T-helper 22 cell (primary cell): ENCODE measurements around the gene ZFYVE21.

Experiments used
- DNase-seq: peaks from one replicate; pipeline ENCODE4 v3.0.0-alpha.2; 2020; ENCODE audit warnings: low read depth

Gene ZFYVE21

DNA sequence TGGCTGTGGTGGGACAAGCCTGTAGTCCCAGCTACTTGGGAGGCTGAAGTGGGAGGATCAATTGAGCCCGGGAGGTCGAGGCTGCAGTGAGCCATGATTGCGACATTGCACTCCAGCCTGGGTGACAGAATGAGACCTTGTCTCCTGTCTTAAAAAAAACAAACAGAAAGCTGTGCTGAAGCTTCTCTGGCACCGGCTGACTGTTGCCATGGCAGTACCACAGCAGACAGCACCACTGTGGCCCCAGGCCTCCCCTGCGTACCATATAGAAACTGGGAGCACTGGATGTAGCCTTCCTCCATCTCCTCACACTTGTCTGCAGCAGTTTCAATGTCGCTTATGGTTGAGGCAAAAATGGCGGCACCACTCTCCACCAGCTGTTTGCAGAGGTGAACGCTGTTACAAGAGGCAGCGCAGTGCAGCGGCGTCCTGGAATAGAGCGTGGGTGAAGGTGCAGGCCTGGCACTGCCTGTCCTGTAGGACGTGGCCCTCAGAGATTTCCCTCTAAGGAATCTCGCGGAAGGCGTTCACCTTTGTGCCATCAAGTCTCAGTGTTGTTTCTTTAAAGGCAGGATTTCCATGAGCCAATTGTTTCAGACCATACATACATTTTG is 21.9 kb downstream of the ZFYVE21 start:
- no peak for DNase-seq

GRCh38 chr14:103738166-103738565 is 22.6 kb downstream of the ZFYVE21 start:
- no peak for DNase-seq

GRCh38 chr14:103738701-103739451 is 23.3 kb downstream of the ZFYVE21 start:
- DNase-seq = no peak

DNA sequence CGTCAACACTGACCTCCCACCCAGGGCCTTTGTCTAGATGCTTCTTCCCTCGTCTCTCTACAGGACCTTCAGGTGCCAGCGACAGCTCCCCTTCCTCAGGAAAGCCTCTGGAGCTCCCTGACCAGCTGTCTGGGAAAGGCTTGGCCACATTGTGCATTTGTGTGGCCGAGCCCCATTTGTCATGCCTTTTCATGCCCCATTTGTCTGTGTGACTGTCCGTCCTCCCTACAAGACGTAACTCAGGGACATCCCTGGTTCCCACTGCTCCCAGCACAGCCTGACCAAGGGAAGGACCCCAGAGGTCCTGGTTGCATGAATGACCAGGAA is 23.8 kb downstream of the ZFYVE21 start:
- DNase-seq = no peak

DNA sequence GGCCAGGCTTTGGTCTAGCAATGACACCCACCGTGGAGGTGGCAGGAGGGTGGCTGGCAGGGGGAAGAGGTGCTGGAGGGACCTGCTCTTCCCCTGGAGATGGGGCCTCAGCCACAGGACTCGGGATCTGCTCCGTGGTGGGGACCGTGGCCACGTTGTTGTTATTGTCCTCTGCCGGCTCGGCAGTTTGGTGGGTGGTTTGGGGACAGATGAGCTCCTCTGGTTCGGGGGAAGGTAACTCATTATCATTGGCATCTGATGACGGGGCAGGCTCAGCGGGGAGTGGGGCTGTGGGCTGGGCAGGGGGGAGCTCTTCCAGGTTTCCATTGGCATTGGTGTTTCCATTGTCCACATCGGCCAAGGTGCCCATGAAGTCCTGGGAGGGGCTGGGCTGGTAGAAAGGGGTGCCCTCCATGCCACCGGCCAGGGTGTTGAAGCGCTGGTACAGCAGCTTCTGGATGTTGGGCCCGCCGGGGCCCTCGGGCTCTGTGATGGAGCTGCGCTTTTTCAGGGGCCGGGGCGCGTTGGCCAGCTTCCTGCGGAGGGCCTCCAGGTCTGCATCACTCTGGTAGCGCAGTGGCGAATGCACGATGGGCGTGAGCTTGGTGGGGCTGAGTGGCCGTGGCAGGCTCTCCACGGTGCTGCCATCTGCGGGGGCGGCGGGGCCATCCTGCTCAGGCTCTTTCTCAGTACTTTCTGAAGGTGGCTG is 24.3 kb downstream of the ZFYVE21 start:
- DNase-seq = no peak

DNA sequence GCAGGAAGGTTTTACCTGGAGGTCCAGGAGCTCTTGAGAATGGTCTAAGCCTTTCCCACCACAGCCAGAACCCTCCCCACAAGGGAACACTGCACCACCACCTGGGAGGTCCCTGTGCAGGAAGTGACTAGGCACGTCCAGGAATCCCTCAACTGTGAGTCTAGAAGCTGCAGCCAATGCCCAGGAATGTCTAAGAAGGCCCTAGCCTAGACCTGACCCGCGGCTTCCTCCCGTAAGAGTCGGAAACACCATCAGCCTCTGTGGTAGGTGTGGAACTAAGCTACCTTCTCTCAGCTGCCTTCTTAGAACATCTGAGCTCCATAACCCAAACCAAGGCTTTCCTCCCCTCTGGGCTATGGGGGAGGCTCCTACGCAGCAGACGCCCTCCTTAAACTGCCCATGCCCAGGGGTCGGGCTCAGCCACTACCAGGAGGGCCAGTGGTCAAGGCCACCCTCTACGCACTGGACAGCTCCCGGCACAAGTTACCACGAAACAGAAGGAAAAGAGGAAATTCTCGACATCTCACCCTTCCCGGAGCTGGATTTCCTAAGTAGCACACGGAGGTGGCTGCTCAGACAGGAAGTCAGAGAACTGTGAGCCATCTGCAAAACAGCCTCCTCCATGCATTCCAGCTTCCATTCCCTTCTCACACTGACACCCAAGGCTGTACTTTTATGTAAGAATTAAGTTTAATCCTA is 25.5 kb downstream of the ZFYVE21 start:
- DNase-seq = no peak

GRCh38 chr14:103741876-103742275 is 26.3 kb downstream of the ZFYVE21 start:
- no peak for DNase-seq

DNA sequence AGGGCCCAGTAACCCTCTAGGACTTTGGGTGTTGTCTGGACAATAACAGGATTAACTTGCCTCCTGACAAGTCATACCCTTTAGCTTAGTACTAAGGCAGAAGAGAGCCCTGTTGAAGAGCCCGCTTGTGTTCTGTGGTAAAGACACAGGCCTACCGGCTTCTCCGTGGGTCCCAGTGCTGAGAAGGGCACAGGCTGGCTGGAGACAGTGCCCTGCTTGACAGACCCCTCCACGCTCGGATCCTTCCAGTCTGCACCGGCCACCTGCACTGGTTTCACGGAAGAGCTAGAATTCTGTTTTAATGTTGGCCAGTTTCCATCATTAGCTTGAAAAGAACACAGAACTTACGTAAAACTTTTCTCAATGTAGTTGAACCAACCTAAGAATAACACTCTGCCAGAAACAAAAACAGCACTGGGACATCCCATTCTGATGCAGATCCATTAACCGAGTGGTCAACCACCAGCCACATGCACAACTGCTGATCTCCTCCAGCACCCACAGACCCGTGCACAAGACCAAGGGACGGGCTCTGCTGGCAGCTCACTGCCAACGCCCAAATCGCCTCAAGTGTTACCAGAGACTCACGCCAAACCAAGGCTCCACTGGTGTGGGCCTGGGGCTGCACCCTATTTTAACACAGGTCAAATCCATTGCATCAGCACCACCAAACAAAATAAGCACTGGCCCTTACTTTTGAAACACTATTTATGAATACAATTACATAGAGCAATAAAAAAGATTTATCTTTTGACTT is 27.1 kb downstream of the ZFYVE21 start:
- no peak for DNase-seq

- DNase-seq = no peak
Observed at GRCh38 chr14:103743691-103744090, 28.1 kb downstream of the ZFYVE21 start.

GRCh38 chr14:103744621-103745395 is 29.2 kb downstream of the ZFYVE21 start:
- DNase-seq = no peak

- no peak for DNase-seq
Observed at GRCh38 chr14:103745424-103745823, 29.8 kb downstream of the ZFYVE21 start.

- no peak for DNase-seq
Observed at GRCh38 chr14:103746701-103747100, 31.1 kb downstream of the ZFYVE21 start.

- no peak for DNase-seq
Observed at GRCh38 chr14:103748534-103748857, 32.9 kb downstream of the ZFYVE21 start.

DNA sequence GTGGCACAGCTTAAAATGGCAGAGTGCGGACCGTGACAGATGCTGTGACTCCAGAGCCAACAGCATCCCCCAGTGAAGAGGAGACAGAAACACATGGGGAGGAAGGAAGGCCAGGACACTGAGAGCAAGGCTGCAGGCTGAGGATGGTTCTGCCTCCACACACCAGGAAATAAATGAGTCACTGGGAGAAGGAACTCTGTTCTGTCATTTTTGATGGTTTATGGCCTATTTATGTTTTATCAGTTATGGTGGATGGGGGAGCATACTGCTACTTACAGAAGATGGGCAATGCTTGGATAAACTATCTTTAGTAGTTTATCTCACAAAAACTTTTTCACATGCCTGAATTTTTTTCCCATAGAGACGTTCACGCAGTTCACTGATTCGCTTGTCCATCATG is 33.8 kb downstream of the ZFYVE21 start:
- no peak for DNase-seq

GRCh38 chr14:103749860-103750259 is 34.2 kb downstream of the ZFYVE21 start:
- no peak for DNase-seq

GRCh38 chr14:103753774-103754173 is 38.2 kb downstream of the ZFYVE21 start:
- DNase-seq = no peak

DNA sequence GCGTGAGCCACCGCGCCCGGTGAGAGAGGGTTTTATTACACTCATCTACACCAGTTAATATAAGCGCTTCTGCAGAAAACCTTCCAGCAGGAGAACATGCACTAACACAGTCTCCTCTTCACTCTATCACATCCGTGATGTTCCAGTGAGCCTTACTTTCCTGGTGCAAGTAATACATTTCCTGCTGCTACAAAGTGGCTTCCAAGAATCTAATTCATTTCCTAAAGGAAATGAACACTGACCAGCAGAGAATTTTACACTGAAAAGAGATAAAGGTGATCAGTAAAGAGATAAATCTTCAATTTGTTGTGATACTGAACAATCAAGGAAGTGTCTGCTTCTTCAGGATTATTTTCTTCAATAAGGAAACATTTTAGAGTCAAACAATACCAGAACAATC is 39.5 kb downstream of the ZFYVE21 start:
- no peak for DNase-seq

- DNase-seq = no peak
Observed at GRCh38 chr14:103758059-103758776, 42.6 kb downstream of the ZFYVE21 start.

- no peak for DNase-seq
Observed at GRCh38 chr14:103762036-103762435, 46.4 kb downstream of the ZFYVE21 start.

DNA sequence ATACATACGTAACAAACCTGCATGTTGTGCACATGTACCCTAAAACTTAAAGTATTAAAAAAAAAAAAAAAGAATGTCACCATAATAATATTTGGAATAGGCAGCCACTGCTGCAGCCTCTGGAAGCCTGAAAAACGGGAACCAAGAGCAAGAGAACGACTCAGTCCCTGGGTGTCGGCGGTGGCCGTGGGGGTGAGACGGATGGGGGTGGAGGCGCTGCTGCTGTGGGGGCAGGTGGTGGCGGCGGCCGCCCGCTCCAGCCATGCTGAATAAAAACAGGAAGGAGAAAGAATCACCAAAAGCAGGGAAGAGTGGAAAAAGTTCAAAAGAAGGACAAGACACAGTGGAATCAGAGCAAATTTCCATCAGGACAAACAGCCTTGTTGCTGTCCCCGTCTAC is 46.9 kb downstream of the ZFYVE21 start:
- no peak for DNase-seq
